ENCODE data around the gene UQCC2. TPM values are rescaled to one million over a fixed set of nuclear protein-coding genes. Genes with fewer than 3 reads are reported as not detected.
A peak's percentile ranks its signal among the peaks of the same experiment; 100 is the strongest.

UQCC2 gene
- total RNA-seq, 1 experiment from 2014 or later, result 71.2 TPM

- H3K4me2 ChIP-seq, result no peak overlapping the region
- ChIA-PET CTCF (no interaction called here), POLR2A (ENCODE audit: unreplicated experiment) (no interaction called here)
- H4K20me1 ChIP-seq (ENCODE audit: insufficient read depth), result no peaks in the 10 kb centered on the region
- H2AFZ ChIP-seq, result no peak overlapping the region
- no peak overlapping the region for H3K27ac ChIP-seq
- intact Hi-C loops (cut with micrococcal nuclease; ENCODE audit: unreplicated experiment), result no loop called here
- H3F3A ChIP-seq (ENCODE audit: insufficient read depth, low read depth), result peaks cover 25% of the 10 kb centered on the region
- H3K4me1 ChIP-seq (replicated peaks; ENCODE audit: insufficient read depth), result peaks cover 53% of the 10 kb centered on the region
- H3K27me3 ChIP-seq (ENCODE audit: insufficient read depth, low read depth), result no peaks in the 10 kb centered on the region
- peaks cover 23% of the 10 kb centered on the region for H3K79me2 ChIP-seq (ENCODE audit: low read depth)
- BruUV-seq (replicated peaks), result no TSS peak
- no peaks in the 10 kb centered on the region for H3K9me3 ChIP-seq (ENCODE audit: insufficient read depth, low read depth)
- H3K9me2 ChIP-seq (ENCODE audit: insufficient read depth), result no peaks in the 10 kb centered on the region
- TF ChIP-seq CTCF (conservative IDR thresholded peaks at IDR 0.05) (no peak), EZH2 (IDR thresholded peaks at IDR 0.05; ENCODE audit: low read depth) (no peak)
- H3K4me3 ChIP-seq, result no peak overlapping the region
- H3K36me3 ChIP-seq (ENCODE audit: low read depth), result peaks cover 13% of the 10 kb centered on the region; the same call in 1 of the 2 replicates
- no peak for DNase-seq
These were observed 2.3 kb upstream of the UQCC2 start for GRCh38 chr6:33713786-33714185.

- CTCF ChIA-PET, result no interaction called here
These were observed 1.4 kb upstream of the UQCC2 start for GRCh38 chr6:33712914-33713313.

GRCh38 chr6:33710296-33711121, 991 bp downstream of the UQCC2 start:
- intact Hi-C loops (cut with micrococcal nuclease; ENCODE audit: unreplicated experiment), result loop anchor here (1.0 to 2.0 kb wide), 2 partner anchors 52 to 444 kb away; no protein-coding TSS in a partner anchor

More at GRCh38 chr6:33712914-33713313, 1.4 kb upstream of the UQCC2 start:
- Histone ChIP-seq H3K79me2 (ENCODE audit: low read depth) (peaks cover 23% of the 10 kb centered on the region), H3K4me3 (no peak overlapping the region), H3K36me3 (ENCODE audit: low read depth) (peaks cover 16% of the 10 kb centered on the region; the same call in 1 of the 2 replicates), H3K9me3 (ENCODE audit: insufficient read depth, low read depth) (no peaks in the 10 kb centered on the region), H3F3A (ENCODE audit: insufficient read depth, low read depth) (peaks cover 17% of the 10 kb centered on the region), H4K20me1 (ENCODE audit: insufficient read depth) (no peaks in the 10 kb centered on the region), H3K27me3 (ENCODE audit: insufficient read depth, low read depth) (no peaks in the 10 kb centered on the region), H3K4me2 (no peak overlapping the region), H3K27ac (no peak overlapping the region), H3K9me2 (ENCODE audit: insufficient read depth) (no peaks in the 10 kb centered on the region), H3K4me1 (replicated peaks; ENCODE audit: insufficient read depth) (peaks cover 44% of the 10 kb centered on the region), H2AFZ (no peak overlapping the region)
- no peak for DNase-seq
- TF ChIP-seq EZH2 (IDR thresholded peaks at IDR 0.05; ENCODE audit: low read depth) (no peak), CTCF (conservative IDR thresholded peaks at IDR 0.05) (no peak)
- intact Hi-C loops (cut with micrococcal nuclease; ENCODE audit: unreplicated experiment), result no loop called here
- BruUV-seq (replicated peaks), result no TSS peak
- POLR2A ChIA-PET (ENCODE audit: unreplicated experiment), result no interaction called here

More at GRCh38 chr6:33710296-33711121, 991 bp downstream of the UQCC2 start:
- Histone ChIP-seq H3K4me2 (peak overlapping the region; percentile 99), H3K27ac (no peak overlapping the region), H3K9me3 (ENCODE audit: insufficient read depth, low read depth) (no peaks in the 10 kb centered on the region), H3K27me3 (ENCODE audit: insufficient read depth, low read depth) (no peaks in the 10 kb centered on the region), H3F3A (ENCODE audit: insufficient read depth, low read depth) (peaks cover 5% of the 10 kb centered on the region; the same call in 1 of the 2 replicates), H3K4me3 (peak overlapping the region; percentile 74), H2AFZ (peak overlapping the region; percentile 93), H4K20me1 (ENCODE audit: insufficient read depth) (no peaks in the 10 kb centered on the region), H3K9me2 (ENCODE audit: insufficient read depth) (no peaks in the 10 kb centered on the region), H3K4me1 (replicated peaks; ENCODE audit: insufficient read depth) (peaks cover 20% of the 10 kb centered on the region), H3K36me3 (ENCODE audit: low read depth) (peaks cover 24% of the 10 kb centered on the region; the same call in 1 of the 2 replicates), H3K79me2 (ENCODE audit: low read depth) (peaks cover 29% of the 10 kb centered on the region)
- TF ChIP-seq EZH2 (IDR thresholded peaks at IDR 0.05; ENCODE audit: low read depth) (no peak), CTCF (conservative IDR thresholded peaks at IDR 0.05) (no peak)
- CTCF ChIA-PET, result interaction anchor here (0.5 to 1.8 kb wide), 5 partner anchors 12 to 61 kb away, joined by 3 to 16 read pairs (median 5); no protein-coding TSS in a partner anchor
- POLR2A ChIA-PET (ENCODE audit: unreplicated experiment), result interaction anchor here (0.7 kb wide), 1 partner anchor 61 kb away, joined by 12 read pairs; no protein-coding TSS in a partner anchor
- TSS peak; percentile 60 for BruUV-seq (replicated peaks)
- DNase-seq, result no peak

All from PC-9 (cell line).